Choroid plexus epithelial cell (primary cell): ENCODE data around the gene VGLL4.

Source experiments
- DNase-seq: peaks from one replicate; pipeline ENCODE4 v3.0.0-alpha.2; 2010; ENCODE audit warnings: low read depth
- H3K4me3 ChIP-seq: 2 replicates; pipeline ENCODE4 v1.5.1; 2011; ENCODE audit warnings: low read depth, mild to moderate bottlenecking, control low read depth, low read length, moderate library complexity
- TF ChIP-seq, protein P1 (sequence below): conservative IDR thresholded peaks from 2 replicates; pipeline ENCODE4 v1.5.1; 2011; ENCODE audit warnings: low read depth, mild to moderate bottlenecking, control low read depth, inconsistent platforms, low read length, moderate library complexity

The VGLL4 gene

DNA sequence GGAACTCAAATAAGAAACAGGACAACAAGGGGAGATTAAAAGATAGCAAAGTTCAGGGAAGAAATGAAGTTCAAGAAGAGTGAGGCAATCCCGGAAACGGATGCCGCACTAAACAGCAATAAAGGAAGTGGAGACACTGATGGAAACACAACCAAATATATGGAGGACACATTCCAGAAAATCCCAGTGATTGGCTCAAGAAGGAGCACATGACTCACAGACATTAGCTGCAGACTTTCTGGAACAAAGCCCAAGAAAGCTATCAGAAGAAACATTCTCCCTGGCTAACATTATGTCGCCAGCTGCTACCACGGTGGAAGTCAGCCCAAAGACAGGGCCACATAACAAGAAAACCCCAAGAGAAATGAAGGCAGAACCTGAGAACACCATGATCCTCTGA, 18.1 kb upstream of the VGLL4 start:
- TF ChIP-seq, protein P1, sequence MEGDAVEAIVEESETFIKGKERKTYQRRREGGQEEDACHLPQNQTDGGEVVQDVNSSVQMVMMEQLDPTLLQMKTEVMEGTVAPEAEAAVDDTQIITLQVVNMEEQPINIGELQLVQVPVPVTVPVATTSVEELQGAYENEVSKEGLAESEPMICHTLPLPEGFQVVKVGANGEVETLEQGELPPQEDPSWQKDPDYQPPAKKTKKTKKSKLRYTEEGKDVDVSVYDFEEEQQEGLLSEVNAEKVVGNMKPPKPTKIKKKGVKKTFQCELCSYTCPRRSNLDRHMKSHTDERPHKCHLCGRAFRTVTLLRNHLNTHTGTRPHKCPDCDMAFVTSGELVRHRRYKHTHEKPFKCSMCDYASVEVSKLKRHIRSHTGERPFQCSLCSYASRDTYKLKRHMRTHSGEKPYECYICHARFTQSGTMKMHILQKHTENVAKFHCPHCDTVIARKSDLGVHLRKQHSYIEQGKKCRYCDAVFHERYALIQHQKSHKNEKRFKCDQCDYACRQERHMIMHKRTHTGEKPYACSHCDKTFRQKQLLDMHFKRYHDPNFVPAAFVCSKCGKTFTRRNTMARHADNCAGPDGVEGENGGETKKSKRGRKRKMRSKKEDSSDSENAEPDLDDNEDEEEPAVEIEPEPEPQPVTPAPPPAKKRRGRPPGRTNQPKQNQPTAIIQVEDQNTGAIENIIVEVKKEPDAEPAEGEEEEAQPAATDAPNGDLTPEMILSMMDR: no peak
- peak; percentile 81 for DNase-seq
- no peak overlapping the region for H3K4me3 ChIP-seq

DNA sequence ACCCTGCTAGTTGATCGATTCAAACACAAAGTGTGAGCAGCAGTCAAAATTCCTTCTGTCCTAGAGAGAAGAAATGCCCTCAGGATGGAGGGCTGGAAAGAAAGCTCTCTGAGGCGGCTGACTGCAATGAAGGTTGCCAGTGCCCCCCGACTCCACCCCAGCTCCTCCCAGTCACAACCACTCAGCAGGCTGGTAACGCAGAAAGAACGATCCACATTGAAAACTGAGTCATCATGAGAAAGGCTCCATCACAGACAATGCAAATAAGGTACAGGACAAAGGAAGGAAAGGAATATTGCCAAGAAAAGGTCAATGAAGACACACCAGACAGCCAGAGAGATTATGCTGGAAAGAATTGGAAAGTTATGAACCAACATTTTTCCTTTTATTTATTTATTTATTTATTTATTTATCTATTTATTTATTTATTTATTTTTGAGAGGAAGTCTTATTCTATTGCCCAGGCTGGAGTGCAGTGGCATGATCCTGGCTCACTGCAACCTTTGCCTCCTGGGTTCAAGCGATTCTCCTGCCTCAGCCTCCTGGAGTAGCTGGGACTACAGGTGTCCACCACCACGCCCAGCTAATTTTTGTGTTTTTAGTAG, 17.4 kb upstream of the VGLL4 start:
- TF ChIP-seq, protein P1: no peak
- no peak overlapping the region for H3K4me3 ChIP-seq
- no peak for DNase-seq

DNA sequence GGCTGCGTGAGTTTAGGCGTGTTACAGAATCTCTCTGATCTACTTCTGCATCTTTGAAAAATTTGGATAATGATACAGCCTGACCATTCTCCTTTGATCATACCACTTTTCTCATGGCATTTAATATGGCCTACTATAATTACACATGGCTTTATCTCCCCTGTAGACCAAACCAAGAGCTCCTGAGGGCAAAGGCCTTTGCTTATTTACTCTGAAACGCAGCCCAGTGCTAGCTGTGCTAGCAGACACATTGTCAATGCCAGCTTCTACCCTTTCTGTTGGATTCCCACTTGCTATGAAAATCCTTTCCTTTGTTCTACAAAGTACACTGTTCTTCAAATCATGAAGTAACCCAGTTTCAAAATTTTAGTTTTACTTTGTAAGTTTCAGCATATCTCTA, 16.5 kb upstream of the VGLL4 start:
- no peak overlapping the region for H3K4me3 ChIP-seq
- TF ChIP-seq, protein P1: no peak
- DNase-seq: no peak

DNA sequence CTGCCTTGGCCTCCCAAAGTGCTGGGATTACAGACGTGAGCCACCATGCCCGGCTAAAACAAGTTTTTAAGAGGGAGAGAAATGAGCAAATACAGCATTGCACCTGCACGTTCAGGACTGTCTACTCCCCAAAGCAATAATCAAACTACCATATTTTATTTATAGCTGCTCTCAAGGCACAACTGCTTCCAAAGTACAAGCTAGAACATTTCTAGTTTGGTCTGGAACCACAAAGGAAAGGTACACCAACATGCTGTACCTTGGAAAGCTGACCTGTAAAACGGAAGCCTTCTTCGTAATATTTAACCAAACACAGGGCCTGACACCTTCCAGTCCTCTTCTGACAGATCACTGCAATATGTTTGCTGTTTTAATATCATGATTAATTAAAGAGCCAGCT, 14.5 kb upstream of the VGLL4 start:
- DNase-seq: no peak
- no peak overlapping the region for H3K4me3 ChIP-seq
- TF ChIP-seq, protein P1: no peak

DNA sequence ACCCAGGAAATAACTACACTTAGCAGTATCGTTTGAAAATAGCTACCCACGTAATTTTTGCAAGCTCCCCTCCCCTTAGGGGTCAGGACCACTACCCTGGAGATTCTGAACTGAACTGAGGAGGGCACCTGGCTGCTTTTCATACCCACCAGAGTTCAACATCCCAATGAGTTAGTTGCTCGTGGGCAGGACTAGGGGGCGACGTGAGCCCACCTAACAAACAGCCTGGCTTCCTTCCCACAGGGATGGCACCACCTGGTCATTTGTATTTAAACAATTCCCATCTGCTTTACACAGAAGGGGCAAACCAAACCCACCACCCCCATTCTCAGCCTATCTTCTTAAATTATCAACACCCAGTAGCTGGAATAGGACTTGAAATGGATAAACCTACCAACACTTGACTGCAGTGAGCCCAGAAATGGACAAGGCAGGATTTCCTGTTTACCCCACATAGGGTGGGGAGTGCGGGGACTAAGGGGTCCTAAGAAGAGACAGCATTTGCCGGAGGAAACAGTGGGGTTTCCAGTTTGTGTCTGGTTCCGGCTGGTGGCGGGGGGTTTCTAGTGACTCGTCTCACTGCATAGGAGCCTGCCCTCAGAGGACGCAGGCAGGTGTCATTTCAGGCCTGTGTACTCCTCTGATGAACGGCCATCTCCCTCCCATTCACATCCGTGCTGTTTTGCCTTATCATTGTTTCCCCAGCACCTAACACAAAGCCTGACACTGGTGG, 11.6 kb upstream of the VGLL4 start:
- no peak for DNase-seq
- H3K4me3 ChIP-seq: no peak overlapping the region

DNA sequence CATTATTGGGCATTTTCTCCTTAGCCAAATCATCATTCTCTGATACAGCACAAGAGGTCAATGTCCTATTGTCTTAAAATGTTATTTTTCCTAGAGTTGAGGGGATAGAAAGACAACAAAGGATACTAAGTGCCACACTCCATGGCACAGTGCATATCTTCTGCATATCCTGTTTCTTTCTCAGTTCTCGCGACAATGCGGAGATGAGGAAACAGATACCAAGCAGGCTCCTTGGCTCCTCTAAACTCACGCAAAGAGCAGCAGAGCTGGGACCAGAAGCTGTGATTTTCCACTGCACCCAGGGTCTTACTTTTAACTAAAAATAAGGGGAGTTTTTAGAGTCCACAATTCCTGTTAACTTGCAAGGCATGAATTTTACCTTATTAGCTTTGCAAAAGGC, 10.5 kb upstream of the VGLL4 start:
- no peak for DNase-seq
- H3K4me3 ChIP-seq: no peak overlapping the region
- TF ChIP-seq, protein P1: no peak

More for the DNA sequence above, 11.6 kb upstream of the VGLL4 start:
- TF ChIP-seq, protein P1: peak; percentile 58
